Small intestine (tissue), 7 donors: Measurements from ENCODE around the gene ANKFN1. TPM values are rescaled to one million over a fixed set of nuclear protein-coding genes. Genes with fewer than 3 reads are reported as not detected.

ENCODE experiments used
- DNase-seq, 2 donors: peaks; one replicate each; pipeline versions ENCODE4 v3.0.0 to v3.0.0-alpha.2; 2013
- FAIRE-seq: peaks from 2 replicates; lab custom pipeline; 2012; peaks lifted over from hg19 to GRCh38; lab: Jason Lieb, UNC
- H3K27ac ChIP-seq, 3 donors: one replicate each; pipeline ENCODE4 v1.5.1; 2013; ENCODE audit warnings: low read length in 2 of 3, mild to moderate bottlenecking in 2 of 3, control low read depth in 1 of 3, inconsistent platforms in 1 of 3, low read depth in 1 of 3, moderate library complexity in 1 of 3
- H3K27me3 ChIP-seq, 3 donors: one replicate each; pipeline ENCODE4 v1.6.1; 2013; ENCODE audit warnings: low read length in 3 of 3, inconsistent platforms in 1 of 3; ENCODE audit not compliant: control insufficient read depth in 3 of 3, insufficient read depth in 3 of 3
- H3K36me3 ChIP-seq, 3 donors: one replicate each; pipeline ENCODE4 v1.6.1; 2013; ENCODE audit warnings: low read length in 3 of 3, inconsistent platforms in 1 of 3, low read depth in 1 of 3, mild to moderate bottlenecking in 1 of 3, moderate library complexity in 1 of 3; ENCODE audit not compliant: control insufficient read depth in 3 of 3, insufficient read depth in 2 of 3
- H3K4me1 ChIP-seq, 3 donors: one replicate each; pipeline ENCODE4 v1.6.1; 2013; ENCODE audit warnings: low read length in 2 of 3, inconsistent platforms in 1 of 3, low read depth in 1 of 3, mild to moderate bottlenecking in 1 of 3, moderate library complexity in 1 of 3; ENCODE audit not compliant: control insufficient read depth in 3 of 3, insufficient read depth in 2 of 3
- H3K4me3 ChIP-seq, 3 donors: one replicate each; pipeline ENCODE4 v1.5.1; 2013; ENCODE audit warnings: low read length in 3 of 3, control low read depth in 1 of 3, inconsistent platforms in 1 of 3, low read depth in 1 of 3, mild to moderate bottlenecking in 1 of 3, moderate library complexity in 1 of 3
- H3K9me3 ChIP-seq, 2 donors: one replicate each; pipeline ENCODE4 v1.6.1; 2013; ENCODE audit warnings: low read depth in 1 of 2, low read length in 1 of 2; ENCODE audit not compliant: control insufficient read depth in 2 of 2, insufficient read depth in 1 of 2
- WGBS, 3 donors: extraction: QIAGEN DNeasy Blood & Tissue Kit; methylation state at CpG; one replicate each; pipeline ENCODE4 v1.1.7; 2013; 5-methylcytosine and 5-hydroxymethylcytosine counted together
- polyA plus RNA-seq, 4 donors: library from polyadenylated mRNA; stranded (reverse) in 3 of 4; unstranded in 1 of 4; fragments of 200-250 nt in 3 of 4; fragments of 120-200 nt in 1 of 4; gene quantifications; one replicate each; pipeline versions ENCODE4 v1.2.1 to v1.2.3, GENCODE V29; 2013
- donor health status: healthy with polysubstance abuse.
- donor health status: control.
- donor health status: control.
- donor health status: Bipolar disorder and iron deficiency.
- donor health status: healthy.

ANKFN1 gene
- polyA plus RNA-seq, 4 donors: 0.07 to 0.38 TPM; not detected in 2

DNA sequence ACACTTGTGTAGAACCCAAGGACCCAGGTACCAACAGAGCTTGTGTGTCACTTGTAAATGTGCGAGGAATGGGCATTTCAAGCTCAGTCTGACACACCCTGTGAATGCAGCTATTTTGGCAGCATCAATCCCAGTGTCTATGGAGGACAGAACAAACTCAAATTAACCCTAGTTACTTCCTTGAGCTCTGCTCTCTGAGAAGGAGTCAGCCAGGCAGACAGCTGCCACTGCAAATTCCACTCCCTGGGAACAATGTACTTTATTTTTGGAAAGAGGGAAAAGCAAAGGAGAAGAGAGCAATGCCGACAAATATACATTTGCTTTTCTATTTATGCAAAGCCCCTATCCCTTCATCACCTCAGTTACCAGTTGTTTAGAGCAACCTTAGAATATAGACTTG lies 391.8 kb downstream of the ANKFN1 start:
- no peaks in the 10 kb centered on the region for H3K27me3 ChIP-seq
- H3K9me3 ChIP-seq: no peaks in the 10 kb centered on the region
- DNase-seq (no peak), FAIRE-seq (no peak)
- no peaks in the 10 kb centered on the region for H3K36me3 ChIP-seq
- H3K4me3 ChIP-seq: no peak overlapping the region
- 42 to 60% (median 52%) methylated on average over 2 of the region's 2 CpGs for WGBS, 3 donors
- no peaks in the 10 kb centered on the region for H3K4me1 ChIP-seq
- no peak overlapping the region for H3K27ac ChIP-seq

DNA sequence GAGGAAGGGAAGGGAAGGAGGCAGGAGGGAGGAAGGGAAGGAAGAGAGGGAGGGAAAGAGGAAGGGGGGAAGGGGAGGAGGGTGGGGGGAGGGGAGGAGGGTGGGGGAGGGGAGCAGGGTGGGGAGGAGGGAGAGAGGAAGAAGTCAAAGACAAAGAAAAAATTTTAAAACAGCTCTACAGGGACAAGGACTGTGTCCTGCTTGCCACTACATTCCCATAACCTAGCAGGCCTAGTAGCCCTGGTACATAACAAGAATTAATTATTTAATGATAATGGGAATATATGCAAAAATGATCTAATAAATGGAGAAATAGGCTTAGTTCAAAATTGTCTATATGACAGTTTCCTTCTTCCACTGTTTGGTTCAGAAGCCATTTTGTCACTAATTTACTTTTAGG lies 392.7 kb downstream of the ANKFN1 start:
- no peak for FAIRE-seq

DNA sequence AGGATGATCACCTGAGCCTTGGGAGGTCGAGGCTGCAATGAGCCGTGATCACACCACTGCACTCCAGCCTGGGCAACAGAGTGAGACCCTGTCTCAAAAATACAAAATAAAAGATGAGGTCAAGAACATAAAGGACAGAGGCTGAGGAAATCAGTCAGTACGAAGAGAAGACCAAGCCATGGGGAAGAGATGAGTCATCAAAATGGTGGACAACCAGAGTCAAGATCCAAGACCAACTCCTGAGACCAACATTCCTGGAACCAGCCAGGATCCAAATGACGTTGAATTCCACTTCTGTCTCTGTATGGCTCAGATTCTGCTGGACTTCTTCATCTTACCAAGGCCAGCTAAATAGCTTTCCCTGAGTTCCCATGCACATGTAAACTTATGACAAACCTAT lies 395.4 kb downstream of the ANKFN1 start:
- WGBS, 3 donors: 75 to 88% (median 85%) methylated on average over 4 of the region's 4 CpGs

More for the DNA sequence above, 392.7 kb downstream of the ANKFN1 start:
- Histone ChIP-seq H3K9me3 (no peaks in the 10 kb centered on the region), H3K27ac (no peak overlapping the region), H3K4me1 (no peaks in the 10 kb centered on the region), H3K36me3 (no peaks in the 10 kb centered on the region), H3K27me3 (no peaks in the 10 kb centered on the region), H3K4me3 (no peak overlapping the region)
- no peak for DNase-seq

DNA sequence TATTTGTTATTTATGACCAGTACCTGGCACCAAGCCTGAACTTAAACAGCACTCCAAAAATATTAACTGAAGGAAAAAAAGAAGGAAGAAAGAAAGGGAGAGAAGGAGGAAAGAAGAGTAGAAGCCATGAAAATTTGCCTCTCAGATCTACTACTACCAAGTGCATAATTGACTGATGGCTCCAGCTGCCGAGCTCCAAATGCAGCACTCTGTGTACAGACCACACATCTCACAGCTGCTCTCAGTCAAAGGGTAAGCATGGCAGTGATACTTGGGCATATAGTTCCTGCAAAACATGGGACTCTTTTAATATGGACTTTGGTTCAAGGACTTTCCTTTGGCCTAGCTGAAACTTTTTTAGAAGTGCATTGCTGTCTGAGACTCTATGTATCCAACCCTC lies 396.2 kb downstream of the ANKFN1 start:
- Histone ChIP-seq H3K4me1 (no peaks in the 10 kb centered on the region), H3K9me3 (peaks cover 0 to 3% of the 10 kb centered on the region in 2 donors), H3K4me3 (no peak overlapping the region), H3K27me3 (peaks cover 0 to 2% (median 0%) of the 10 kb centered on the region in 3 donors), H3K27ac (no peak overlapping the region), H3K36me3 (no peaks in the 10 kb centered on the region)
- 20 to 45% (median 27%) methylated on average over 1 of the region's 1 CpG for WGBS, 3 donors
- no peak for DNase-seq
- no peak for FAIRE-seq

More for the DNA sequence above, 395.4 kb downstream of the ANKFN1 start:
- Histone ChIP-seq H3K27me3 (peaks cover 0 to 2% (median 0%) of the 10 kb centered on the region in 3 donors), H3K36me3 (no peaks in the 10 kb centered on the region), H3K27ac (no peak overlapping the region), H3K4me3 (no peak overlapping the region), H3K4me1 (no peaks in the 10 kb centered on the region), H3K9me3 (peaks cover 0 to 3% of the 10 kb centered on the region in 2 donors)
- no peak for DNase-seq
- FAIRE-seq: no peak

DNA sequence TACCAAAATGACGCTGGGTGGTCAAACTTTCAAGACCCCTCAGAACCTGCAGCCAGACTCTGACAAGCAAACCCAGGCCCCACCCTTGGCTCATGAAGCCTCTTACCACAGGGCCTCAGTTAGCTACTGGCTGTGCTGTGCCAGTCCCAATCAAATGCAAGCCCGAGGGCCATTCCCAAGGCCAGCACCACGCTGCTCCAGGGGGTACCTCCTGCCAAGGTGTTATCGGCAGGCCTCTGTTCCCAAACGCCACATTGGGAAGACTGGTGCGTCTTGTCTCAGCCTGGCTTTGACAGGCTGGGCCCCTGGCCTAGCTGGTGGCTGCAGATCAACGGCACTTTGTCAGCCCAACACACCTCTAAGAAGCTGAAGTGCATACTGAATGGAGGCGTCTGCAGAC lies 404.4 kb downstream of the ANKFN1 start:
- no peaks in the 10 kb centered on the region for H3K27me3 ChIP-seq
- no peaks in the 10 kb centered on the region for H3K36me3 ChIP-seq
- FAIRE-seq (no peak), DNase-seq (no peak)
- H3K4me3 ChIP-seq: no peak overlapping the region
- peaks cover 0 to under 1% of the 10 kb centered on the region in 2 donors for H3K9me3 ChIP-seq
- H3K4me1 ChIP-seq: no peaks in the 10 kb centered on the region
- H3K27ac ChIP-seq: no peak overlapping the region
- WGBS, 3 donors: 72 to 82% (median 78%) methylated on average over 8 of the region's 8 CpGs

DNA sequence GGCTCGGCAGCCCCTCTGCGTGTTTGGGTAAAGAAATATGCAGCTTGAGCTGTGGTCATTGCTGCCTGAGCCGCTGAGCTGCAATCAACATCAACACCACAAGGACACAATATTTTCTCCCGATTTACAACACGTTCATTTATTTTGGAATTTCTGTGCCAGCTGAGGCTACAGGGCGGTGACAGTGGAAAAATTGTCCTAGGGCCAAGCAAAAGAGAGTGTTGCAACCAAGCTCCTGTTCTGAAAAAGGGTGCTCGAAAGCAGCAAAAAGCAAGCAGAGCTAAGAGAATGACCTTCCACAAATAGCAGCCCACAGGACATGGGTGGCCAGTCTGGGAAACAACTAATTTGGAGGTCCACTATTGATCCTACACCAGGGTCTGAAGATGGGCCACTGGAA lies 404.8 kb downstream of the ANKFN1 start:
- Histone ChIP-seq H3K9me3 (no peaks in the 10 kb centered on the region), H3K36me3 (no peaks in the 10 kb centered on the region), H3K27me3 (no peaks in the 10 kb centered on the region), H3K4me1 (no peaks in the 10 kb centered on the region), H3K4me3 (no peak overlapping the region), H3K27ac (no peak overlapping the region)
- DNase-seq: no peak
- WGBS, 3 donors: 81 to 89% (median 81%) methylated on average over 7 of the region's 7 CpGs
- FAIRE-seq: no peak
